ENCODE results near the gene MAP3K4. TPM values are rescaled to one million over a fixed set of nuclear protein-coding genes. Genes with fewer than 3 reads are reported as not detected.

MAP3K4 gene
- polyA plus RNA-seq, 1 donor from 2014 or later = 31.0 TPM

DNA sequence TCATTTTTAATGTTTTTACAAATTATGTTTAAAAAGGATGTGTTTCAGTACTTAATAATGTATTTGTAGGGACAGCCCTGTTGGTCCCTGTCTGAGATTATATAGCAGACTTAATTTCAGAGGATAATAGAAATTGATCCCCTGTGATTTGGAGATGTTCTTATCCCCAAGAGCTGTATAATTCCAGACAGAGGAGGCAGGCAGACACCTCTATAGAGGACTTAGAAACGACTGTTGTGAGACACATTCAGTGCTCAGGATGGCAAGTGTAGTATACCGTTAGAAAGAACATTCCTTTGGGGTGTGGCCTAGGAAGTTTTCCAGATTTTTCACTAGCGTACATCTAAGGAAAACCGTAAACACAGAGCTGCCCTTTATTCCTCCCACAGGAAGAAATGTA is 117.8 kb downstream of the MAP3K4 start:
- H3K4me3 ChIP-seq (ENCODE audit: low read length) = no peak overlapping the region
- no peaks in the 10 kb centered on the region for H3K79me2 ChIP-seq (replicated peaks; ENCODE audit: insufficient read depth, low read length)
- no peaks in the 10 kb centered on the region for H3K9me2 ChIP-seq (ENCODE audit: insufficient read depth, low read length)
- no peaks in the 10 kb centered on the region for H3K9me3 ChIP-seq (ENCODE audit: low read length)
- H3K27me3 ChIP-seq (ENCODE audit: insufficient read depth, low read depth, low read length) = no peaks in the 10 kb centered on the region
- no peak overlapping the region for H2AFZ ChIP-seq (ENCODE audit: low read depth, low read length)
- H3K9ac ChIP-seq (ENCODE audit: low read length) = no peak overlapping the region
- H3F3A ChIP-seq (ENCODE audit: insufficient read depth, low read length, poor library complexity, severe bottlenecking) = no peaks in the 10 kb centered on the region
- TF ChIP-seq POLR2AphosphoS5 (IDR thresholded peaks at IDR 0.05) = no peak
- no peak for TF ChIP-seq EZH2 (IDR thresholded peaks at IDR 0.05; ENCODE audit: borderline replicate concordance, insufficient read depth, low read length, poor library complexity, severe bottlenecking)
- TF ChIP-seq CTCF (IDR thresholded peaks at IDR 0.05; ENCODE audit: poor library complexity, severe bottlenecking) = no peak
- TF ChIP-seq MXI1 (conservative IDR thresholded peaks at IDR 0.05; ENCODE audit: poor library complexity, severe bottlenecking) = no peak
- TF ChIP-seq EP300 (conservative IDR thresholded peaks at IDR 0.05; ENCODE audit: poor library complexity, severe bottlenecking) = no peak
- TF ChIP-seq, protein P1, sequence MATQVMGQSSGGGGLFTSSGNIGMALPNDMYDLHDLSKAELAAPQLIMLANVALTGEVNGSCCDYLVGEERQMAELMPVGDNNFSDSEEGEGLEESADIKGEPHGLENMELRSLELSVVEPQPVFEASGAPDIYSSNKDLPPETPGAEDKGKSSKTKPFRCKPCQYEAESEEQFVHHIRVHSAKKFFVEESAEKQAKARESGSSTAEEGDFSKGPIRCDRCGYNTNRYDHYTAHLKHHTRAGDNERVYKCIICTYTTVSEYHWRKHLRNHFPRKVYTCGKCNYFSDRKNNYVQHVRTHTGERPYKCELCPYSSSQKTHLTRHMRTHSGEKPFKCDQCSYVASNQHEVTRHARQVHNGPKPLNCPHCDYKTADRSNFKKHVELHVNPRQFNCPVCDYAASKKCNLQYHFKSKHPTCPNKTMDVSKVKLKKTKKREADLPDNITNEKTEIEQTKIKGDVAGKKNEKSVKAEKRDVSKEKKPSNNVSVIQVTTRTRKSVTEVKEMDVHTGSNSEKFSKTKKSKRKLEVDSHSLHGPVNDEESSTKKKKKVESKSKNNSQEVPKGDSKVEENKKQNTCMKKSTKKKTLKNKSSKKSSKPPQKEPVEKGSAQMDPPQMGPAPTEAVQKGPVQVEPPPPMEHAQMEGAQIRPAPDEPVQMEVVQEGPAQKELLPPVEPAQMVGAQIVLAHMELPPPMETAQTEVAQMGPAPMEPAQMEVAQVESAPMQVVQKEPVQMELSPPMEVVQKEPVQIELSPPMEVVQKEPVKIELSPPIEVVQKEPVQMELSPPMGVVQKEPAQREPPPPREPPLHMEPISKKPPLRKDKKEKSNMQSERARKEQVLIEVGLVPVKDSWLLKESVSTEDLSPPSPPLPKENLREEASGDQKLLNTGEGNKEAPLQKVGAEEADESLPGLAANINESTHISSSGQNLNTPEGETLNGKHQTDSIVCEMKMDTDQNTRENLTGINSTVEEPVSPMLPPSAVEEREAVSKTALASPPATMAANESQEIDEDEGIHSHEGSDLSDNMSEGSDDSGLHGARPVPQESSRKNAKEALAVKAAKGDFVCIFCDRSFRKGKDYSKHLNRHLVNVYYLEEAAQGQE (IDR thresholded peaks at IDR 0.05; ENCODE audit: borderline replicate concordance) = no peak
- TF ChIP-seq RAD21 (conservative IDR thresholded peaks at IDR 0.05) = no peak
- no peak for TF ChIP-seq SMC3 (conservative IDR thresholded peaks at IDR 0.05; ENCODE audit: poor library complexity)
- H4K20me1 ChIP-seq (ENCODE audit: insufficient read depth) = no peaks in the 10 kb centered on the region
- no peak overlapping the region for H3K4me2 ChIP-seq (ENCODE audit: low read length)
- H3K36me3 ChIP-seq (ENCODE audit: insufficient read depth, low read length) = peaks cover 9% of the 10 kb centered on the region
- H3K27ac ChIP-seq (ENCODE audit: low read length) = no peak overlapping the region

GRCh38 chr6:161110028-161110779 is 118.6 kb downstream of the MAP3K4 start:
- Histone ChIP-seq H3K36me3 (ENCODE audit: insufficient read depth, low read length) (peaks cover 14% of the 10 kb centered on the region), H4K20me1 (ENCODE audit: insufficient read depth) (no peaks in the 10 kb centered on the region), H3K4me3 (ENCODE audit: low read length) (no peak overlapping the region), H3K4me2 (ENCODE audit: low read length) (no peak overlapping the region), H3K27me3 (ENCODE audit: insufficient read depth, low read depth, low read length) (no peaks in the 10 kb centered on the region), H3F3A (ENCODE audit: insufficient read depth, low read length, poor library complexity, severe bottlenecking) (no peaks in the 10 kb centered on the region), H3K9me3 (ENCODE audit: low read length) (no peaks in the 10 kb centered on the region), H3K9me2 (ENCODE audit: insufficient read depth, low read length) (no peaks in the 10 kb centered on the region), H3K9ac (ENCODE audit: low read length) (no peak overlapping the region), H3K79me2 (replicated peaks; ENCODE audit: insufficient read depth, low read length) (no peaks in the 10 kb centered on the region), H3K27ac (ENCODE audit: low read length) (no peak overlapping the region), H2AFZ (ENCODE audit: low read depth, low read length) (no peak overlapping the region)
- TF ChIP-seq, protein P1 (IDR thresholded peaks at IDR 0.05; ENCODE audit: borderline replicate concordance) = no peak
- no peak for TF ChIP-seq RAD21 (conservative IDR thresholded peaks at IDR 0.05)
- no peak for TF ChIP-seq SMC3 (conservative IDR thresholded peaks at IDR 0.05; ENCODE audit: poor library complexity)
- TF ChIP-seq EP300 (conservative IDR thresholded peaks at IDR 0.05; ENCODE audit: poor library complexity, severe bottlenecking) = no peak
- TF ChIP-seq CTCF (IDR thresholded peaks at IDR 0.05; ENCODE audit: poor library complexity, severe bottlenecking) = no peak
- TF ChIP-seq EZH2 (IDR thresholded peaks at IDR 0.05; ENCODE audit: borderline replicate concordance, insufficient read depth, low read length, poor library complexity, severe bottlenecking) = no peak
- no peak for TF ChIP-seq POLR2AphosphoS5 (IDR thresholded peaks at IDR 0.05)
- TF ChIP-seq MXI1 (conservative IDR thresholded peaks at IDR 0.05; ENCODE audit: poor library complexity, severe bottlenecking) = no peak
- no peak for TF ChIP-seq TAF1 (IDR thresholded peaks at IDR 0.05; ENCODE audit: low read depth)
